Measurements from ENCODE around the gene NLGN1. TPM values are rescaled to one million over a fixed set of nuclear protein-coding genes. Genes with fewer than 3 reads are reported as not detected.

The NLGN1 gene
- total RNA-seq, 1 donor from 2014 or later, result 5.7 TPM

DNA sequence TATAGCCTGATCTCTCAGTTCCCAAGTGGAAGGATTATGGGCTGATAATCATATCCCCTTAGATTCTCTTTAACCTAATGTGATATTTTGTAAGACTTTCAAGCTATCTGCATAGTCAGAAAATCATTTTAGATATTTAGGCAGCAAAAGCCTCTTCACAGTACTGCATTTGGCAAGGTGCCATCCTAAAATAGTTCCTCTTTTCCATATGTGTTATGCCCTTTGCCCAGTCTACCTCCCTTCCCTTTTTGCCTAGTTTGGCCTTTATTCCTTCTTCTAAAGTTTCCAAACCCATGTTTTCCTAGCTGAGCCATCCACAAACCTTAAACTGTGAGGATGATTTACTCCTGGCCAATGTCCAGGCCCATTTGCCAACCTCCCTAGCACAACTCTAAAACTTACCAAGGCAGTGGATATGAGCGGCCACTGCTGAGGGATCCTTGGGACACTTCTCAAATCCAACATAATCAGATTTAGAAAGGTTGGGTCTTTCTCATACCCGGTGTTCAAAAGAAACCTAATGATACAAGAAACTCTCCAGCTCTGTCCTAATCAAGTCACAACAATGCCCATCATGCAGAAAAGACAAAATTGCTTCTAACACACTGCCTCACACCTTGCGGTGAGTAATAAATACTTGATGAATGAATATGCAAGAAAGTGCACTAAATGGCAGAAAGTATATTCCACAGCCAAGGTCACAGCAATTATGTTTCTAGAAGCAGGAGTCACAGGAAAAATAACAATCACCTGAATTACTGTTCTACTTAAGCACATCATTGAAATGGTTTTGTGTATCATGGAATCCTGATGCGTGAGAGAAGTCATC, 493.9 kb downstream of the NLGN1 start:
- Histone ChIP-seq H3K9ac (ENCODE audit: low read depth in 1 of 3, low read length in 3 of 3) (no peak overlapping the region), H3K27me3 (ENCODE audit: control insufficient read depth in 3 of 3, insufficient read depth in 3 of 3, low read length in 3 of 3) (no peaks in the 10 kb centered on the region), H3K36me3 (ENCODE audit: control insufficient read depth in 3 of 3, insufficient read depth in 3 of 3, low read length in 3 of 3) (no peaks in the 10 kb centered on the region), H3K9me3 (ENCODE audit: control insufficient read depth in 3 of 3, low read length in 3 of 3) (no peaks in the 10 kb centered on the region), H3K27ac (ENCODE audit: low read depth, low read length) (no peak overlapping the region), H3K4me1 (ENCODE audit: control insufficient read depth in 3 of 3, insufficient read depth in 3 of 3, low read length in 3 of 3) (no peaks in the 10 kb centered on the region), H3K4me3 (ENCODE audit: low read length in 3 of 3) (no peak overlapping the region)

DNA sequence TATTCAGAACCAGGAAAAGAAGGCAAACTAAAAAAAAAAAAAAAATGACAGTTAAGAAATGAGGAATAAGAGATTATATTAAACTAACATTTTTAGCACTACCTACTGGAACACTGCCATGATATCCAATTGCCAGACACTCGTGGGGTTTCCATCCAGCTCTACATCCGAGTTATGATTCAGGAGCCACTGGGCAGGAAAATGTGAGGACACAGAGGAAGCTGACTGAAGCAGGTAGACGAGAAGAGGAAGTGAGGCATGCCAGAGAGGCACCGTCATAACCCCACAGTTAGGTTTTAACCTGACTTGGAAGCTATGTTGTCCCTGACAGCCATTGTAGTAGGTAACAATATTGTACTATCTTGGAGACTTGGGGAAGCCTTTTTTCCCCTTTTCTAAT, 495.0 kb downstream of the NLGN1 start:
- no peak overlapping the region for H3K9ac ChIP-seq (ENCODE audit: low read depth in 1 of 3, low read length in 3 of 3)
- no peak overlapping the region for H3K27ac ChIP-seq (ENCODE audit: low read depth, low read length)
- H3K9me3 ChIP-seq (ENCODE audit: control insufficient read depth in 3 of 3, low read length in 3 of 3), result no peaks in the 10 kb centered on the region
- H3K4me1 ChIP-seq (ENCODE audit: control insufficient read depth in 3 of 3, insufficient read depth in 3 of 3, low read length in 3 of 3), result no peaks in the 10 kb centered on the region
- no peaks in the 10 kb centered on the region for H3K36me3 ChIP-seq (ENCODE audit: control insufficient read depth in 3 of 3, insufficient read depth in 3 of 3, low read length in 3 of 3)
- H3K4me3 ChIP-seq (ENCODE audit: low read length in 3 of 3), result no peak overlapping the region
- H3K27me3 ChIP-seq (ENCODE audit: control insufficient read depth in 3 of 3, insufficient read depth in 3 of 3, low read length in 3 of 3), result no peaks in the 10 kb centered on the region

DNA sequence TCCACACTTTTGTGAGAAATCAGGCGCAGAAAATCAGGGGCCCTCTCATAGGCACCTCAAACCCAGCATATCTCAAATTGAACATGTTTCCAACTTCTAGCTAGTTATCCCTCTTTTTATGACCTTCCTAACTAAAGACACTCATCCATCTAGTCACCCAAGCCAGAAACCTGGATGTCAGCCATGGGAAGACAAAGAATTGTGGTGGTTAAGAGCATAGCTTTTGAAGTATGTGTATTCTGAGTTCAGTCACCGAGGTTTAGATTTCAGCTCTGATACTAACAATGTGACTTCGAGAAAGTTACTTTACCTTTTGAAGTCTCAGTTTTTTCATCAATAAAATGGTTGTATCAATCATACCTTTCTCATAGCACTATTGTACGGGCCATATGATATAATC, 495.5 kb downstream of the NLGN1 start:
- Histone ChIP-seq H3K4me3 (ENCODE audit: low read length in 3 of 3) (no peak overlapping the region), H3K9me3 (ENCODE audit: control insufficient read depth in 3 of 3, low read length in 3 of 3) (no peaks in the 10 kb centered on the region), H3K36me3 (ENCODE audit: control insufficient read depth in 3 of 3, insufficient read depth in 3 of 3, low read length in 3 of 3) (no peaks in the 10 kb centered on the region), H3K4me1 (ENCODE audit: control insufficient read depth in 3 of 3, insufficient read depth in 3 of 3, low read length in 3 of 3) (no peaks in the 10 kb centered on the region), H3K27me3 (ENCODE audit: control insufficient read depth in 3 of 3, insufficient read depth in 3 of 3, low read length in 3 of 3) (no peaks in the 10 kb centered on the region), H3K27ac (ENCODE audit: low read depth, low read length) (no peak overlapping the region), H3K9ac (ENCODE audit: low read depth in 1 of 3, low read length in 3 of 3) (no peak overlapping the region)

DNA sequence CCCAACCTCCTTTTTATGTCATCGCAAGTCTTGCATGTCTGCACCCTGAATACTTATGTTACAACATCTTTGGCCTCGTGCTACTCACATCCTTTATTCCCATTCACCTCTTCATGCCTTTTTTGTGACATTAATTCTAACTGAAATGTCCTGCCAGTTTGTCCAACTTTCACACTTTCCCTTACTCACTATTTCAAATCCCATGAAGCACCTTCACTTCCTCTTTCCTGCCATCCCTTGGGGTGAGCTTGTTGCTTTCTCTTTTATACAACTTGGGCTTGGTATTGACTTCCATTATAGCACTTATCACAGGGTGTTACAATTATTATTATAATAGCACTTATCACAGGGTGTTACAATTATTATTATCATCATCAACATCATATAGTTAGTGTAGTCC, 496.3 kb downstream of the NLGN1 start:
- H3K4me3 ChIP-seq (ENCODE audit: low read length in 3 of 3), result no peak overlapping the region
- no peaks in the 10 kb centered on the region for H3K27me3 ChIP-seq (ENCODE audit: control insufficient read depth in 3 of 3, insufficient read depth in 3 of 3, low read length in 3 of 3)
- no peak overlapping the region for H3K27ac ChIP-seq (ENCODE audit: low read depth, low read length)
- H3K9ac ChIP-seq (ENCODE audit: low read depth in 1 of 3, low read length in 3 of 3), result no peak overlapping the region
- H3K36me3 ChIP-seq (ENCODE audit: control insufficient read depth in 3 of 3, insufficient read depth in 3 of 3, low read length in 3 of 3), result no peaks in the 10 kb centered on the region
- H3K9me3 ChIP-seq (ENCODE audit: control insufficient read depth in 3 of 3, low read length in 3 of 3), result no peaks in the 10 kb centered on the region
- H3K4me1 ChIP-seq (ENCODE audit: control insufficient read depth in 3 of 3, insufficient read depth in 3 of 3, low read length in 3 of 3), result no peaks in the 10 kb centered on the region

DNA sequence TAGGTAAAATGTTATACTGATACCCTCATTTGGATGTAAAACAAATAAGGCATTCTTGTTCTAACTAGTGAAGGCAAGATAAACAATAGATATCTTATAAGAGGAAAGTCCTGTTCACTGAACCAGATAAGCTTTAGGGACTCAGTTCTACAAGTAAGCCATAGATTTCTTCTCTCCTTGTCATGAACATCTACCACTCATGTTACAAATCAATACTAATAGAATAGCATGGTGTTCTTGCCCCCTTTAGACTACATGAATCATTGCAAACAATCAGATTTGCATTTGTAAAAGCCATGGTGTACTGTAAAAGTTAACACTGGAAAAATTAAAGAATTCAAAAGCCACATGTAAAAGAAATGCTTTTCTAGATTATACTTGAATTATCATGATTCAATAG, 500.1 kb downstream of the NLGN1 start:
- no peak overlapping the region for H3K4me3 ChIP-seq (ENCODE audit: low read length in 3 of 3)
- no peak overlapping the region for H3K27ac ChIP-seq (ENCODE audit: low read depth, low read length)
- no peaks in the 10 kb centered on the region for H3K4me1 ChIP-seq (ENCODE audit: control insufficient read depth in 3 of 3, insufficient read depth in 3 of 3, low read length in 3 of 3)
- no peaks in the 10 kb centered on the region for H3K9me3 ChIP-seq (ENCODE audit: control insufficient read depth in 3 of 3, low read length in 3 of 3)
- H3K9ac ChIP-seq (ENCODE audit: low read depth in 1 of 3, low read length in 3 of 3), result no peak overlapping the region
- H3K36me3 ChIP-seq (ENCODE audit: control insufficient read depth in 3 of 3, insufficient read depth in 3 of 3, low read length in 3 of 3), result no peaks in the 10 kb centered on the region
- no peaks in the 10 kb centered on the region for H3K27me3 ChIP-seq (ENCODE audit: control insufficient read depth in 3 of 3, insufficient read depth in 3 of 3, low read length in 3 of 3)

DNA sequence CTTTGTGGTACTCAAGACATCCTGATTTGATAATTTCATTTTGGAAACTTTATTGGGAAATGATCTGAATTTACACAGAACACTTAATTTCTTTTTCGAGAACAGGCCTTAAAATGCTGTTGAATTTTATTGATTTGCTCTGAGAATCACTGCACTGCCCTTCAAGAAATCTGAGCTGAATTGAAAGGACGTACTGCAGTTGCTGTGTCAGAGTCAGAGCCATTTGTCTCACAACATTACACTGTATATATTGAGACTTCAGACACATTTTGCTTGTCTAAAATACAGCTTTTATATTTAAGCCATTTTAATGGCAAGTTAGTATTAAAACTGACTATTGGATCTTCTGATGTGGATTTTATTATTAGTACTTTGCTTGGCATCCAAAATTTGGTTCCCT, 504.1 kb downstream of the NLGN1 start:
- Histone ChIP-seq H3K27ac (ENCODE audit: low read depth, low read length) (no peak overlapping the region), H3K4me1 (ENCODE audit: control insufficient read depth in 3 of 3, insufficient read depth in 3 of 3, low read length in 3 of 3) (no peaks in the 10 kb centered on the region), H3K36me3 (ENCODE audit: control insufficient read depth in 3 of 3, insufficient read depth in 3 of 3, low read length in 3 of 3) (no peaks in the 10 kb centered on the region), H3K9ac (ENCODE audit: low read depth in 1 of 3, low read length in 3 of 3) (no peak overlapping the region), H3K9me3 (ENCODE audit: control insufficient read depth in 3 of 3, low read length in 3 of 3) (no peaks in the 10 kb centered on the region), H3K4me3 (ENCODE audit: low read length in 3 of 3) (no peak overlapping the region), H3K27me3 (ENCODE audit: control insufficient read depth in 3 of 3, insufficient read depth in 3 of 3, low read length in 3 of 3) (no peaks in the 10 kb centered on the region)

DNA sequence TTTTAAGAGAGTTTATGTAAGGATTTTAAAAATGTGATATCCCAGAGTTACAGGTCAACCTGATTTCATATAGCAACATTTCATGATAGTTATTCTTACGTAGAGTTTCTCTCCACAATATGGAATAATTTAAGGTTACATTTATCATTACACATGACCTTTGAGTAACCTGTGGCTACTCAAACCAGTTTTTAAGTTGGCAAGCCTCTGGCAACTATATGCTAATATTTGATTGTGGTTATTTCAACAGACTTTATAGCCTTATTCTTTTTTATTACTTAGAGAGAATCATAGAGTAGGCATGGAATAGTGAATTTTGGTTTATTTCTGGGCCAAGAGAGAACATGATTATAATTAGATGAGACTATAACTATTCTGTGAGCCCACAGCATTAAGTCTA, 504.9 kb downstream of the NLGN1 start:
- Histone ChIP-seq H3K4me1 (ENCODE audit: control insufficient read depth in 3 of 3, insufficient read depth in 3 of 3, low read length in 3 of 3) (no peaks in the 10 kb centered on the region), H3K9me3 (ENCODE audit: control insufficient read depth in 3 of 3, low read length in 3 of 3) (no peaks in the 10 kb centered on the region), H3K27ac (ENCODE audit: low read depth, low read length) (no peak overlapping the region), H3K36me3 (ENCODE audit: control insufficient read depth in 3 of 3, insufficient read depth in 3 of 3, low read length in 3 of 3) (no peaks in the 10 kb centered on the region), H3K4me3 (ENCODE audit: low read length in 3 of 3) (no peak overlapping the region), H3K9ac (ENCODE audit: low read depth in 1 of 3, low read length in 3 of 3) (no peak overlapping the region), H3K27me3 (ENCODE audit: control insufficient read depth in 3 of 3, insufficient read depth in 3 of 3, low read length in 3 of 3) (no peaks in the 10 kb centered on the region)

DNA sequence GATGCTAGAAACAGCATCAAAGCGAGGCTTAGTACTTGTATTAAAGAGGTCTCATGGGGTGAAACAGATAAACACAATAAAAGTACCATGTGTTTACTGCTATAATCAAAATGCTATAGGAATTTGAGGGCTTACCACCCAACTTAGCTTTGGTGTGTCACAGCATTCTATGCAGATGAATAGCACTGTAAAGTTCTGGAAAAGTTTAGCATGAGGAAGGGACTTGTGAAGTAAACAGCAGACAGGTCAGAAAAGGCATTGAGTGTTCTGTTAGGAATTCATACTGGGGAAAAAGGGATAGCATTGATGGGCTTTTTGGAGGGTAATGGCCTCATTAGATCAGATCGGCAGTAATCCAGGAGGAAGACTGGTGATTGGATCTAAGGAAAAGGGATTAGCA, 505.3 kb downstream of the NLGN1 start:
- Histone ChIP-seq H3K36me3 (ENCODE audit: control insufficient read depth in 3 of 3, insufficient read depth in 3 of 3, low read length in 3 of 3) (no peaks in the 10 kb centered on the region), H3K9me3 (ENCODE audit: control insufficient read depth in 3 of 3, low read length in 3 of 3) (no peaks in the 10 kb centered on the region), H3K27me3 (ENCODE audit: control insufficient read depth in 3 of 3, insufficient read depth in 3 of 3, low read length in 3 of 3) (no peaks in the 10 kb centered on the region), H3K4me3 (ENCODE audit: low read length in 3 of 3) (no peak overlapping the region), H3K27ac (ENCODE audit: low read depth, low read length) (no peak overlapping the region), H3K4me1 (ENCODE audit: control insufficient read depth in 3 of 3, insufficient read depth in 3 of 3, low read length in 3 of 3) (no peaks in the 10 kb centered on the region), H3K9ac (ENCODE audit: low read depth in 1 of 3, low read length in 3 of 3) (no peak overlapping the region)

DNA sequence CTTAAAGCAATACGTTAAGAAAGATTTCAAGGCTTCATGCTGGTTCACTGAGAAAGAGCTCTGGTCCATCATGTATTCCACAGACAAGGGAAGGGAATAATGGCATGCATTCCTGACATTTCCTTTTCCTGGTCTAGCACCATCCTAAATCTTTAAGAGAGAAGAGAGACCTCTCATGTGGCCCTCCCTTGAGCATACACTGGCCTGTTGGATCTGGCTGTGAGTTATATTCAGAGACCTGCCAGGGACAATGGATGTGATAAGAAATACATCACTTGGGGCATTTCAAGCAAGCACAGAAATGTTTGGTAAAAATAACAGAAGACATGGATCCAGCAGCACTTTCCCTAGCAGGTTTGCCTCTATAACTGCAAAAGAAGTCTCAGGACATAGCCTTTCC, 507.8 kb downstream of the NLGN1 start:
- Histone ChIP-seq H3K27ac (ENCODE audit: low read depth, low read length) (no peak overlapping the region), H3K9me3 (ENCODE audit: control insufficient read depth in 3 of 3, low read length in 3 of 3) (no peaks in the 10 kb centered on the region), H3K4me1 (ENCODE audit: control insufficient read depth in 3 of 3, insufficient read depth in 3 of 3, low read length in 3 of 3) (no peaks in the 10 kb centered on the region), H3K27me3 (ENCODE audit: control insufficient read depth in 3 of 3, insufficient read depth in 3 of 3, low read length in 3 of 3) (no peaks in the 10 kb centered on the region), H3K4me3 (ENCODE audit: low read length in 3 of 3) (no peak overlapping the region), H3K36me3 (ENCODE audit: control insufficient read depth in 3 of 3, insufficient read depth in 3 of 3, low read length in 3 of 3) (no peaks in the 10 kb centered on the region), H3K9ac (ENCODE audit: low read depth in 1 of 3, low read length in 3 of 3) (no peak overlapping the region)

DNA sequence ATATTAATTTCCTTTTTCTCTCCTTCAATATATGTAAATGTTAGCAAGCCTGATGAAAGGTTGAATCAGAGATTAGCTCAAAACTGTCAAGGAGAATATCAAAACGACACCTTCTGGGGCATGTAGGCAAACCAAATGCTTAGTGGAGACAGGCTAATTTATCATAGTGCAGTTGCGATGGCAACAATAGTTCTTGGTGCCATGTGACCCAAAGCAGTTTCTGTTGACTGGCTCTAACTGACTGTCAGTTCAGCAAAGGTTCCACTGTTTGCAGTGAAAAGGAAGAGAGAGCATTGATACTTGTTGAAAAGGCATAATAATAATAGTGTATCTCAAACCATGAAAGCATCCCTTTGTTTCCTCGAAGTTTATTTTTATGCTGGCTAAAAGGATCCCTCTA, 513.9 kb downstream of the NLGN1 start:
- Histone ChIP-seq H3K4me3 (ENCODE audit: low read length in 3 of 3) (no peak overlapping the region), H3K9ac (ENCODE audit: low read depth in 1 of 3, low read length in 3 of 3) (no peak overlapping the region), H3K4me1 (ENCODE audit: control insufficient read depth in 3 of 3, insufficient read depth in 3 of 3, low read length in 3 of 3) (no peaks in the 10 kb centered on the region), H3K27ac (ENCODE audit: low read depth, low read length) (no peak overlapping the region), H3K36me3 (ENCODE audit: control insufficient read depth in 3 of 3, insufficient read depth in 3 of 3, low read length in 3 of 3) (no peaks in the 10 kb centered on the region), H3K27me3 (ENCODE audit: control insufficient read depth in 3 of 3, insufficient read depth in 3 of 3, low read length in 3 of 3) (no peaks in the 10 kb centered on the region), H3K9me3 (ENCODE audit: control insufficient read depth in 3 of 3, low read length in 3 of 3) (peaks cover 0 to 2% (median 0%) of the 10 kb centered on the region in 3 donors)
